Liver (tissue), 3 donors: ENCODE results near the gene USP43.

ENCODE experiments used
- ATF3 ChIP-seq: IDR thresholded peaks from 2 replicates; pipeline ENCODE4 v1.6.1; 2016; ENCODE audit warnings: antibody characterized with exemption
- FOXA1 ChIP-seq: IDR thresholded peaks from 2 replicates; pipeline ENCODE4 v1.6.1; 2016; ENCODE audit warnings: antibody characterized with exemption
- GABPA ChIP-seq, 2 donors: IDR thresholded peaks in 1 of 2; conservative IDR thresholded peaks in 1 of 2; 2 replicates each; pipeline ENCODE4 v1.6.1; 2016; ENCODE audit warnings: antibody characterized with exemption in 2 of 2, mild to moderate bottlenecking in 1 of 2, moderate library complexity in 1 of 2
- JUND ChIP-seq, 2 donors: IDR thresholded peaks; 2 replicates each; pipeline ENCODE4 v1.6.1; 2016; ENCODE audit warnings: antibody characterized with exemption in 2 of 2
- MAX ChIP-seq: IDR thresholded peaks from 2 replicates; pipeline ENCODE4 v1.6.1; 2016; ENCODE audit warnings: antibody characterized with exemption
- RAD21 ChIP-seq, 2 donors: IDR thresholded peaks; 2 replicates each; pipeline ENCODE4 v1.6.1; 2016; ENCODE audit warnings: antibody characterized with exemption in 2 of 2, mild to moderate bottlenecking in 2 of 2
- REST ChIP-seq: IDR thresholded peaks from 2 replicates; pipeline ENCODE4 v1.6.1; 2016; ENCODE audit warnings: antibody characterized with exemption, mild to moderate bottlenecking
- RXRA ChIP-seq, 2 donors: IDR thresholded peaks; 2 replicates each; pipeline ENCODE4 v1.6.1; 2017 to 2018; ENCODE audit warnings: antibody characterized with exemption in 2 of 2, mild to moderate bottlenecking in 1 of 2
- SP1 ChIP-seq: IDR thresholded peaks from 2 replicates; pipeline ENCODE4 v1.6.1; 2018; ENCODE audit warnings: antibody characterized with exemption, mild to moderate bottlenecking
- TAF1 ChIP-seq: conservative IDR thresholded peaks from 2 replicates; pipeline ENCODE4 v1.6.1; 2016; ENCODE audit warnings: antibody characterized with exemption, mild to moderate bottlenecking
- YY1 ChIP-seq: IDR thresholded peaks from 2 replicates; pipeline ENCODE4 v1.6.1; 2016; ENCODE audit warnings: antibody characterized with exemption, mild to moderate bottlenecking
- TF ChIP-seq, protein P1 (sequence below): fragments of 150-350 bp; IDR thresholded peaks from 2 replicates; pipeline ENCODE4 v1.5.1; 2017; ENCODE audit warnings: improper control_type of control experiment, low read depth, low read length; ENCODE audit not compliant: missing input control
- donor health status: healthy.
- donor health status: healthy.

- TF ChIP-seq, protein P1, sequence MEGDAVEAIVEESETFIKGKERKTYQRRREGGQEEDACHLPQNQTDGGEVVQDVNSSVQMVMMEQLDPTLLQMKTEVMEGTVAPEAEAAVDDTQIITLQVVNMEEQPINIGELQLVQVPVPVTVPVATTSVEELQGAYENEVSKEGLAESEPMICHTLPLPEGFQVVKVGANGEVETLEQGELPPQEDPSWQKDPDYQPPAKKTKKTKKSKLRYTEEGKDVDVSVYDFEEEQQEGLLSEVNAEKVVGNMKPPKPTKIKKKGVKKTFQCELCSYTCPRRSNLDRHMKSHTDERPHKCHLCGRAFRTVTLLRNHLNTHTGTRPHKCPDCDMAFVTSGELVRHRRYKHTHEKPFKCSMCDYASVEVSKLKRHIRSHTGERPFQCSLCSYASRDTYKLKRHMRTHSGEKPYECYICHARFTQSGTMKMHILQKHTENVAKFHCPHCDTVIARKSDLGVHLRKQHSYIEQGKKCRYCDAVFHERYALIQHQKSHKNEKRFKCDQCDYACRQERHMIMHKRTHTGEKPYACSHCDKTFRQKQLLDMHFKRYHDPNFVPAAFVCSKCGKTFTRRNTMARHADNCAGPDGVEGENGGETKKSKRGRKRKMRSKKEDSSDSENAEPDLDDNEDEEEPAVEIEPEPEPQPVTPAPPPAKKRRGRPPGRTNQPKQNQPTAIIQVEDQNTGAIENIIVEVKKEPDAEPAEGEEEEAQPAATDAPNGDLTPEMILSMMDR = no peak
- no peak for TF ChIP-seq YY1
- TF ChIP-seq SP1 = no peak
- TF ChIP-seq REST = no peak
- TF ChIP-seq RXRA (IDR thresholded peaks at IDR 0.05) = no peak
- no peak for TF ChIP-seq JUND (IDR thresholded peaks at IDR 0.05)
- no peak for TF ChIP-seq FOXA1
- TF ChIP-seq RAD21 (IDR thresholded peaks at IDR 0.05) = no peak
- TF ChIP-seq MAX = no peak
- TF ChIP-seq TAF1 = no peak
- TF ChIP-seq ATF3 = no peak
- TF ChIP-seq GABPA (IDR thresholded peaks at IDR 0.05 in 1 of 2, conservative IDR thresholded peaks at IDR 0.05 in 1 of 2) = no peak
Observed at GRCh38 chr17:9760266-9760665, 114.9 kb downstream of the USP43 start.
